ENCODE results near the gene RBM34. TPM values are rescaled to one million over a fixed set of nuclear protein-coding genes. Genes with fewer than 3 reads are reported as not detected.

RBM34 gene
- total RNA-seq, 1 donor from 2014 or later: 94.2 TPM

DNA sequence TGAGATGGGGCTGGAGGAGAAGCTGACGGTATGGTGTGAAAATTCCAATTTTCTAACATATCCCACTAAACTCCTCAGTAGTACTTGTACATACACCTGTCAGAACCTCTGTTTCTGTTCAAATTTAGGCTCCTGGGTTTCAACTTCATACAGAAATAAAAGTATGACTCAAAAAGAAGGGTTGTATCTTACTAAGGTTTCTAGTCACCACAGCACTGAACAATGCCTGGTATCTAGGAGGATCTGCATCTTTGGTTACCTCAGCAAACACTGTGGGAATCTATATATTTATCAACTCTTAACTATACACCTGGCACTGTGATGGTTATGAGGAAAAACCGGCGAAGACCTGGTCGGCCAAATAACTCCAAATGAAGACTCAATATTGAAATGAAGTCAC is 13.8 kb downstream of the RBM34 start:
- no peaks in the 10 kb centered on the region for H3K27me3 Mint-ChIP-seq (ENCODE audit: unreplicated experiment)
- H3K4me3 Mint-ChIP-seq (ENCODE audit: unreplicated experiment): no peak overlapping the region
- DNase-seq: no peak
- H3K36me3 Mint-ChIP-seq (ENCODE audit: unreplicated experiment): no peaks in the 10 kb centered on the region
- TF ChIP-seq, protein P1, sequence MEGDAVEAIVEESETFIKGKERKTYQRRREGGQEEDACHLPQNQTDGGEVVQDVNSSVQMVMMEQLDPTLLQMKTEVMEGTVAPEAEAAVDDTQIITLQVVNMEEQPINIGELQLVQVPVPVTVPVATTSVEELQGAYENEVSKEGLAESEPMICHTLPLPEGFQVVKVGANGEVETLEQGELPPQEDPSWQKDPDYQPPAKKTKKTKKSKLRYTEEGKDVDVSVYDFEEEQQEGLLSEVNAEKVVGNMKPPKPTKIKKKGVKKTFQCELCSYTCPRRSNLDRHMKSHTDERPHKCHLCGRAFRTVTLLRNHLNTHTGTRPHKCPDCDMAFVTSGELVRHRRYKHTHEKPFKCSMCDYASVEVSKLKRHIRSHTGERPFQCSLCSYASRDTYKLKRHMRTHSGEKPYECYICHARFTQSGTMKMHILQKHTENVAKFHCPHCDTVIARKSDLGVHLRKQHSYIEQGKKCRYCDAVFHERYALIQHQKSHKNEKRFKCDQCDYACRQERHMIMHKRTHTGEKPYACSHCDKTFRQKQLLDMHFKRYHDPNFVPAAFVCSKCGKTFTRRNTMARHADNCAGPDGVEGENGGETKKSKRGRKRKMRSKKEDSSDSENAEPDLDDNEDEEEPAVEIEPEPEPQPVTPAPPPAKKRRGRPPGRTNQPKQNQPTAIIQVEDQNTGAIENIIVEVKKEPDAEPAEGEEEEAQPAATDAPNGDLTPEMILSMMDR (IDR thresholded peaks at IDR 0.05; ENCODE audit: partially characterized antibody, unreplicated experiment): no peak
- H3K27ac Mint-ChIP-seq (ENCODE audit: unreplicated experiment): no peak overlapping the region
- peaks cover 2% of the 10 kb centered on the region for H3K9me3 Mint-ChIP-seq (ENCODE audit: unreplicated experiment)
- H3K4me1 Mint-ChIP-seq (ENCODE audit: low read depth, unreplicated experiment): no peaks in the 10 kb centered on the region

DNA sequence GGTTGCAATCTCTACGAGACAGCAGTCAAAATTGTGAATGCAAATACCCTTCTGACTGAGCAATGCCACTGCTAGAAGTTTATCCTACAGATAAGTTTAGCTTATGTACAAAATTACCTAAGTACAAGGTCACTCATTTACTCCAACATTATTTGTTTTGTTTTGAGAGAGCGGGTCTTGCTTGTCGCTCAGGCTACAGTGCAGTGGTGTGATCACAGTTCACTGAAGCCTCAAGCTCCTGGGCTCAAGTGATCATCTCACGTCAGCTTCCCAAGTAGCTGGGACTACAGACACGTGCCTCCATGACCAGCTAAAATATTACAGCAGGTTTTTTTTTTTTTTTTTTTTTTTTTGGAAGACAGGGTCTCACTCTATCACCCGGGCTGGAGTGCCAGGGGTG is 15.4 kb downstream of the RBM34 start:
- H3K9me3 Mint-ChIP-seq (ENCODE audit: unreplicated experiment): peaks cover 4% of the 10 kb centered on the region
- no peaks in the 10 kb centered on the region for H3K4me1 Mint-ChIP-seq (ENCODE audit: low read depth, unreplicated experiment)
- TF ChIP-seq, protein P1 (IDR thresholded peaks at IDR 0.05; ENCODE audit: partially characterized antibody, unreplicated experiment): no peak
- H3K27ac Mint-ChIP-seq (ENCODE audit: unreplicated experiment): no peak overlapping the region
- peaks cover 4% of the 10 kb centered on the region for H3K36me3 Mint-ChIP-seq (ENCODE audit: unreplicated experiment)
- no peak overlapping the region for H3K4me3 Mint-ChIP-seq (ENCODE audit: unreplicated experiment)
- peaks cover 3% of the 10 kb centered on the region for H3K27me3 Mint-ChIP-seq (ENCODE audit: unreplicated experiment)
- DNase-seq: no peak

DNA sequence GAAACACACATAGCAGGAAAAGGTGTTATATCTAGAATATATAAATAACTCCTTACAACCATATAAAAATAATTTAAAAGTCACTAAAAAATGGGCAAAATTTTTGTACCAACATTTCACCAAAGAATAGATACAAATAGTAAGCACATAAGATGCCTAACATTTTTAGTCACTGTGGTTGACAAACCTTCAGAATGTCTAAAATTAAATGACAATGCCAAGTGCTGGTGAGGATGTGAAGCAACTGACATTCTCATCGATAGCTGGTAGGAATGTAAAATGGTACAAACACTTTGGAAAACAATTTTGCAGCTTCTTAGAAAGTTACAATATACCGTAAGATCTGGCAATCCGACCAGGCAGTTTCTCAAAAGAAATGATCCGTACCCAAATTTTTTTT is 18.1 kb downstream of the RBM34 start:
- no peak overlapping the region for H3K27ac Mint-ChIP-seq (ENCODE audit: unreplicated experiment)
- no peaks in the 10 kb centered on the region for H3K4me1 Mint-ChIP-seq (ENCODE audit: low read depth, unreplicated experiment)
- TF ChIP-seq, protein P1 (IDR thresholded peaks at IDR 0.05; ENCODE audit: partially characterized antibody, unreplicated experiment): no peak
- peaks cover 2% of the 10 kb centered on the region for H3K9me3 Mint-ChIP-seq (ENCODE audit: unreplicated experiment)
- peaks cover 7% of the 10 kb centered on the region for H3K36me3 Mint-ChIP-seq (ENCODE audit: unreplicated experiment)
- peaks cover 3% of the 10 kb centered on the region for H3K27me3 Mint-ChIP-seq (ENCODE audit: unreplicated experiment)
- DNase-seq: no peak
- H3K4me3 Mint-ChIP-seq (ENCODE audit: unreplicated experiment): no peak overlapping the region

DNA sequence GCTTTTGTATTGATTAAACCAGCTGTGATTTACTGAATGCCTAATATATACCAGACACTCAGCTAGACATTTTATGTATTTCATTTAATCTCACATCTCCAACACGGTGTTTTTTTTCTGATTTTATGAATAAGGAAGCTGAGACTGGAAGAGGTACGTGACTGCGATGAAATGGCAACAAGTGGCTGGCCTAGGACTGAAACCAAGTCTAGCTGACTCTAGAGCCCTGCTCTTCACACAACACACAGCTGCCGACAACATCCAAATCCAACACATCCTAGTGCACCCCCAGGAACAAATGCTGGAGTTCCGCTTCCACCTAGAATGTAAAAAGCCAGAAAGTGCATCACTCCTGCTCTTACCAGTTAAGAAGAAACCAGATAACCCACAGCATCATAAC is 21.7 kb downstream of the RBM34 start:
- no peak for DNase-seq
- Mint-ChIP-seq H3K9me3 (ENCODE audit: unreplicated experiment) (peaks cover 2% of the 10 kb centered on the region), H3K27ac (ENCODE audit: unreplicated experiment) (no peak overlapping the region), H3K4me1 (ENCODE audit: low read depth, unreplicated experiment) (no peaks in the 10 kb centered on the region), H3K27me3 (ENCODE audit: unreplicated experiment) (peaks cover 5% of the 10 kb centered on the region), H3K4me3 (ENCODE audit: unreplicated experiment) (no peak overlapping the region), H3K36me3 (ENCODE audit: unreplicated experiment) (peaks cover 7% of the 10 kb centered on the region)
- TF ChIP-seq, protein P1 (IDR thresholded peaks at IDR 0.05; ENCODE audit: partially characterized antibody, unreplicated experiment): no peak

DNA sequence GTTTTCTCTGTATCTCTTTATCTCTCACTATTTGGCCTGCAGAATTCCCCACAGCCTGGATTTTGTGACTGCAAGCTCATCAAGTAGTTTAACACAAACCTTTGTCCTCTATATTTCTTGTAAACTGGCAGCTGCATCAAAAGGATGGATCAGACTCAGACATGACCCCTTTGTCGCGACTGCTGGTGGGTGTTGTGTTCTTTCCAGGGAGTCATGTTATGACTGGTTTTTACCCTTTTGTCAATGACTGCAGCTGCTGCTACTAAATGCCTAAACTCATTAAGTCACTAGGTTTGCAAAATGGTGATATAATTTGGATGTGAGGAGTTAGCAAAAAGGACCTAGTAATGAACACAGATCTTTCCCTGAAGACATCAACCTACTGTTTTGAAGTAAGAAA is 22.2 kb downstream of the RBM34 start:
- Mint-ChIP-seq H3K4me3 (ENCODE audit: unreplicated experiment) (no peak overlapping the region), H3K27ac (ENCODE audit: unreplicated experiment) (no peak overlapping the region), H3K9me3 (ENCODE audit: unreplicated experiment) (peaks cover 2% of the 10 kb centered on the region), H3K36me3 (ENCODE audit: unreplicated experiment) (peaks cover 7% of the 10 kb centered on the region), H3K27me3 (ENCODE audit: unreplicated experiment) (peaks cover 5% of the 10 kb centered on the region), H3K4me1 (ENCODE audit: low read depth, unreplicated experiment) (no peaks in the 10 kb centered on the region)
- no peak for DNase-seq
- TF ChIP-seq, protein P1 (IDR thresholded peaks at IDR 0.05; ENCODE audit: partially characterized antibody, unreplicated experiment): no peak
